ENCODE results near the gene SIL1.
"Not testable (repeated sequence)": the region's sequence is repeated elsewhere in the genome, so short reads cannot be mapped to it uniquely, and the experiment has no call there.

The SIL1 gene

GRCh38 chr5:139197710-139198669, at the start of gene SIL1:
TSS of gene SIL1 (minus strand) at chr5:139198368. CDS start at chr5:139127843, 70,525 bp downstream.
- DNase-seq: peak; percentile 70

- no peak for DNase-seq
Observed at GRCh38 chr5:139246394-139246793, 48.2 kb upstream of the SIL1 start.

GRCh38 chr5:139245637-139246339, 47.6 kb upstream of the SIL1 start:
- DNase-seq: no peak

- DNase-seq: no peak
Observed at GRCh38 chr5:139243425-139243970, 45.3 kb upstream of the SIL1 start.

GRCh38 chr5:139241139-139241538, 43.0 kb upstream of the SIL1 start:
- DNase-seq: no peak

GRCh38 chr5:139236479-139236878, 38.3 kb upstream of the SIL1 start:
- no peak for DNase-seq

- DNase-seq: no peak
Observed at GRCh38 chr5:139232147-139232724, 34.1 kb upstream of the SIL1 start.

- DNase-seq: no peak
Observed at GRCh38 chr5:139228201-139228803, 30.1 kb upstream of the SIL1 start.

- no peak for DNase-seq
Observed at GRCh38 chr5:139226131-139226530, 28.0 kb upstream of the SIL1 start.

GRCh38 chr5:139223481-139223880, 25.3 kb upstream of the SIL1 start:
- DNase-seq: no peak

- no peak for DNase-seq
Observed at GRCh38 chr5:139222346-139222745, 24.2 kb upstream of the SIL1 start.

- DNase-seq: not testable (repeated sequence)
Observed at GRCh38 chr5:139218038-139218437, 19.9 kb upstream of the SIL1 start.

GRCh38 chr5:139215107-139215975, 17.2 kb upstream of the SIL1 start:
- DNase-seq: no peak

- DNase-seq: no peak
Observed at GRCh38 chr5:139214646-139215045, 16.5 kb upstream of the SIL1 start.

GRCh38 chr5:139212906-139213305, 14.7 kb upstream of the SIL1 start:
- no peak for DNase-seq

GRCh38 chr5:139212486-139212885, 14.3 kb upstream of the SIL1 start:
- DNase-seq: no peak

GRCh38 chr5:139210585-139210984, 12.4 kb upstream of the SIL1 start:
- no peak for DNase-seq

GRCh38 chr5:139207297-139208000, 9.3 kb upstream of the SIL1 start:
- no peak for DNase-seq

- DNase-seq: no peak
Observed at GRCh38 chr5:139205586-139205985, 7.4 kb upstream of the SIL1 start.

- no peak for DNase-seq
Observed at GRCh38 chr5:139205124-139205523, 7.0 kb upstream of the SIL1 start.

GRCh38 chr5:139204196-139204595, 6.0 kb upstream of the SIL1 start:
- DNase-seq: no peak

Measured in NCI-H1436 treated with DMSO at 0.1 percent for 48 hours (cell line).